Mucosa of rectum (tissue), 2 donors: ENCODE measurements around the gene UBA6.

ENCODE experiments used
- H3K27ac ChIP-seq, 2 donors: one replicate each; pipeline ENCODE4 v1.7.0; 2013; ENCODE audit warnings: inconsistent platforms in 2 of 2, low read depth in 2 of 2, low read length in 2 of 2
- H3K27me3 ChIP-seq, 2 donors: one replicate each; pipeline ENCODE4 v1.7.0; 2013; ENCODE audit warnings: low read length in 2 of 2; ENCODE audit not compliant: control insufficient read depth in 2 of 2, insufficient read depth in 2 of 2
- H3K36me3 ChIP-seq, 2 donors: one replicate each; pipeline ENCODE4 v1.7.0; 2013; ENCODE audit warnings: low read length in 2 of 2; ENCODE audit not compliant: control insufficient read depth in 2 of 2, insufficient read depth in 2 of 2
- H3K4me1 ChIP-seq, 2 donors: one replicate each; pipeline ENCODE4 v1.7.0; 2013; ENCODE audit warnings: low read length in 2 of 2, mild to moderate bottlenecking in 1 of 2; ENCODE audit not compliant: control insufficient read depth in 2 of 2, insufficient read depth in 2 of 2
- H3K4me3 ChIP-seq, 2 donors: one replicate each; pipeline ENCODE4 v1.7.0; 2013; ENCODE audit warnings: low read length in 2 of 2
- H3K9ac ChIP-seq, 2 donors: one replicate each; pipeline ENCODE4 v1.7.0; 2013; ENCODE audit warnings: low read length in 2 of 2, low read depth in 1 of 2, mild to moderate bottlenecking in 1 of 2
- H3K9me3 ChIP-seq, 2 donors: one replicate each; pipeline ENCODE4 v1.7.0; 2013; ENCODE audit warnings: low read length in 2 of 2; ENCODE audit not compliant: control insufficient read depth in 2 of 2
- donor health status: healthy.
- donor health status: Normal muscosa, but diverticular disease.

UBA6 gene

DNA sequence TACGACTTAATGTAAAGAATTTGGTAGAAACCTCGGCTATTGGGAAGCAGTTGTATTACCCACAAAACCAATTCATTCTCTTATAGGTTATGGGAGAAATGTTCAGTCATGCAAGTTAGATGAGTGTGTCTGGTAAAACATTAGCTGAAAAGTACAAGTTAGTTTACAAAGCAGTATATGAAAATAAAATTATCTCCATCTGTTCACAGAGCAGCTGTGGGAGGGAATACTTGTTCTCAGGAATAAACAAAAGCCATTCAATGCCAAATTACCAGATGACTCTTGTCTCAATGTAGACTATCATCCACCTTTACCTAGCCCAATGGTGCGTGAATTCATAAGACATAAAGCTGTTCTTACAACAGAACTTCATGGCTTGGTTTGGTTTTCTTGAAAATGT lies 113.8 kb downstream of the UBA6 start:
- no peak overlapping the region for H3K9ac ChIP-seq
- no peak overlapping the region for H3K27ac ChIP-seq
- H3K27me3 ChIP-seq = no peaks in the 10 kb centered on the region
- no peak overlapping the region for H3K4me3 ChIP-seq
- no peaks in the 10 kb centered on the region for H3K9me3 ChIP-seq
- no peaks in the 10 kb centered on the region for H3K36me3 ChIP-seq
- no peaks in the 10 kb centered on the region for H3K4me1 ChIP-seq

GRCh38 chr4:67584496-67584895 lies 116.5 kb downstream of the UBA6 start:
- no peaks in the 10 kb centered on the region for H3K4me1 ChIP-seq
- H3K4me3 ChIP-seq = no peak overlapping the region
- no peaks in the 10 kb centered on the region for H3K36me3 ChIP-seq
- H3K9me3 ChIP-seq = no peaks in the 10 kb centered on the region
- no peak overlapping the region for H3K9ac ChIP-seq
- no peak overlapping the region for H3K27ac ChIP-seq
- no peaks in the 10 kb centered on the region for H3K27me3 ChIP-seq

GRCh38 chr4:67581913-67582312 lies 119.0 kb downstream of the UBA6 start:
- H3K27ac ChIP-seq = no peak overlapping the region
- no peaks in the 10 kb centered on the region for H3K36me3 ChIP-seq
- H3K9me3 ChIP-seq = no peaks in the 10 kb centered on the region
- no peak overlapping the region for H3K9ac ChIP-seq
- H3K27me3 ChIP-seq = no peaks in the 10 kb centered on the region
- no peaks in the 10 kb centered on the region for H3K4me1 ChIP-seq
- no peak overlapping the region for H3K4me3 ChIP-seq

DNA sequence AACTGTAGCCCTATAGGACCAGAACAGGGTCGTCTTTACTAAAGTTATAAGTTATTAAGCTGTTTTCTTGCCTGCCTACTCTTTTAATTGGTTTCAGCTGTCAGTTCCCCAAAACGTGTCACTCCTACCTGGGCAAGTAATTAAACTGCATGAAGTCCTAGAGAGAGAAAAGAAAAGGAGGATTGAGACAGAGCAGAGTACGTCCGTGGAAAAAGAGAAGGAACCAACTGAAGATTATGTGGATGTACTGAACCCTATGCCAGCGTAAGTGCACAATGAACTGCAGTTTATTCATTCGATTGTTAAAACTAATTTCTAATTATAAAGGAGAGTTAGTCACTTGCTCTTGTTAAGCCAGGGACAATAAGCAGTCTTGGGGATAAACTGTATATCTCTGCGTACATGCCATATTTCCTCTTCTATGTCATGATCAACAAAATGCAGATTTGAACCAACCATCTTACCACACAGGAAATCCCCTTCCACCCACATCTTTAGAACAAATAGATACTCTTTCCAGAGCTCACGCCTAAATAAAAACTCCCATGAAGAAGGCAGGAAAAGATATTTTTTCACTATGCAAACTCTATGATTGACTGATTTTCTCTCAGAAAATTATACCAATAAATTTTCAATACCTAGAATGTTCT lies 119.6 kb downstream of the UBA6 start:
- Histone ChIP-seq H3K27me3 (no peaks in the 10 kb centered on the region), H3K9ac (no peak overlapping the region), H3K27ac (no peak overlapping the region), H3K9me3 (no peaks in the 10 kb centered on the region), H3K4me3 (no peak overlapping the region), H3K36me3 (no peaks in the 10 kb centered on the region), H3K4me1 (no peaks in the 10 kb centered on the region)

DNA sequence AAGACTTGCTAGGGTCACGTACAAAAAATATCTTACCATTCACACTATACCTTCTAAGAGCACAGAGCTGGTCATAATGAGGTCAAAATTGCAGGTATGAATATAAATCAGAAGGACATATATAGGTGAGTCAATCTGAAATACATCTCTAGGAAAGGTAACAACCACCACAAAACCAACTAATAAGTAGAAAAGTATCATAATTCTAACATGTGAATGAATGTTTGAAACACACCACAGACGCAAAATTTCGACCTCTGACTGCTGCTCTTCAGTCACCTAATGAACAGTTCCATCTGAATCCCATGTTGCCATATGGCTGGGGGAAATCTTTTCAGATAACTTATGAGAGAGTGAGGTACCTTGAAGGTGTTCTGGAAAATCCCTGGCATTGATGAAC lies 120.4 kb downstream of the UBA6 start:
- Histone ChIP-seq H3K27me3 (no peaks in the 10 kb centered on the region), H3K36me3 (no peaks in the 10 kb centered on the region), H3K4me3 (no peak overlapping the region), H3K4me1 (no peaks in the 10 kb centered on the region), H3K9me3 (no peaks in the 10 kb centered on the region), H3K9ac (no peak overlapping the region), H3K27ac (no peak overlapping the region)

GRCh38 chr4:67576538-67576937 lies 124.4 kb downstream of the UBA6 start:
- no peaks in the 10 kb centered on the region for H3K9me3 ChIP-seq
- H3K9ac ChIP-seq = no peak overlapping the region
- no peaks in the 10 kb centered on the region for H3K27me3 ChIP-seq
- no peak overlapping the region for H3K27ac ChIP-seq
- H3K36me3 ChIP-seq = no peaks in the 10 kb centered on the region
- no peaks in the 10 kb centered on the region for H3K4me1 ChIP-seq
- H3K4me3 ChIP-seq = no peak overlapping the region

DNA sequence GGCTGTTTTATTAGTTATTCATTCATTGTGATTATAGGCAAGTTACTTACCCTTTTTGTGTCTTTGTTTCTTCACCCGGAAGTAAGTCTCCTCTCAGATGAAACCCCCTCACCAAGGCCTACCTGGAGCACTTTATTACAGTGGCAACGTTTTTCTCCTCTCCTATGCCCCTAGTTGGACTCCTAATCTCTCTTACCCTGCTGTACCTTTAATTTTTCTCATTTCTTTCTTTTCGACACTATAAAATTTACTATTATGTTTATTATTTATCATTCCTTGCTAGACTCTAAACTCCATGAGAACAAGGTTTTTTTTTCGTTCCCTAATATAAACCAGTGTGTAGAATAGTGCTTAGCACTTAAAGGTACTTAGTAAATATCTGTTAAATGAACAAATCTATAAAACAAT lies 124.9 kb downstream of the UBA6 start:
- Histone ChIP-seq H3K9ac (no peak overlapping the region), H3K27ac (peak overlapping the region; percentile 27 to 39), H3K36me3 (no peaks in the 10 kb centered on the region), H3K4me3 (no peak overlapping the region), H3K9me3 (no peaks in the 10 kb centered on the region), H3K27me3 (no peaks in the 10 kb centered on the region), H3K4me1 (no peaks in the 10 kb centered on the region)

DNA sequence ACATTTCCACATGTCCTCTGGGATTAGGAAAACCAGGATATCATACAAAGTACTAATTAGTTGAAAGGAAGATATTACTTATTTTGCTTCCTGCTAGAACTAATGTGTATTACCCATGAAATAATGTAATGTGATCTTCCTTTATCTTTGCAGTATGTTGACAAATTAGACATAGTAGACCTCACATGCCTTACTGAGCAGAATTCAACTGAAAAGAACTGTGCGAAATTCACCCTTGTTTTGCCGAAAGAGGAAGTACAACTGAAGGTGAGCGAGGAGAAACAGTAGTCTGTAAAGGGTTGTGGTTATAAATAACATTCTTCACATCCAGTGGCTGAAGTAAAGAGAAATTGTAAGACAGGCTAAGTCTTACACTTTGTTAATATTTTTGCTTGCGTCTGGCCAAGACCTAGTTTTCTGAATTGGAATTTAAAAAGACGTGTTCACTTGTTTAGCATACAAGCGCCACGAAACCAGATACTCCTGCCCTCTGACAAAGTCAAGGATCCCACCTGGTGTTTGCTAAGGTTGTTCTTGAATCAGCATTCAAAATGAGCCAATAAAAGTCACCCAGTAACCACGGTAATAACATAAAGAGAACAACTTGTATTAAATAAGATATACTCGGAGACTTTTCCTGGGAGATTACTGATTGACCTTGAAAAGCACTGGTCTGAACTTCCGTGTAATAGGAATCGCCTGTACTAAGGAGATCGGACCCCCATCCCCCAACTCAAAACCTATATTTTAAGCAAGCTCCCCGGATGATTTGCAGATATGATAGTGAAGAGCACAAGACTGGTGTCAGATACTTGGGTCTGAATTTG lies 125.5 kb downstream of the UBA6 start:
- Histone ChIP-seq H3K27ac (peak overlapping the region; percentile 27 to 39), H3K36me3 (no peaks in the 10 kb centered on the region), H3K9ac (no peak overlapping the region), H3K4me3 (no peak overlapping the region), H3K9me3 (no peaks in the 10 kb centered on the region), H3K27me3 (no peaks in the 10 kb centered on the region), H3K4me1 (no peaks in the 10 kb centered on the region)

DNA sequence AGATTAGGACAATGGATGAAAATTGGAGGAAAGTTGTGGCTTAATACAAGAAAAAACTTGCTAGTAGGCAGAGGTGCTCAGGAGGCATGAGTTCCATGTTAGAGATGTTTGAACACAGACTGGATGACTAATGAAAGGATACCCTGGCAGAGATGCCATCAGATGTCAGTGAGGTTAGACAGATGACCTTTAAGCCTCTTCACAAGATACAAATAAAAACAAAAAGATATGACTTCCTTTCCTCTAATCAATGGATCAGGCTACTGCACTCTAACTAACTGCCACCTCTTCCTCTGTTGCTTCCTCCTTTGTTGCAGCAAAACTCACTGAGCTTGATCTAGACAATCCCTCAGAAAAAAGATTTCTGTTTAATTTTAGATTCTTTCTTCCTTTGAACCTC lies 127.8 kb downstream of the UBA6 start:
- Histone ChIP-seq H3K4me1 (no peaks in the 10 kb centered on the region), H3K36me3 (no peaks in the 10 kb centered on the region), H3K27me3 (no peaks in the 10 kb centered on the region), H3K9me3 (no peaks in the 10 kb centered on the region), H3K4me3 (no peak overlapping the region), H3K9ac (no peak overlapping the region), H3K27ac (no peak overlapping the region)

GRCh38 chr4:67571975-67572374 lies 129.0 kb downstream of the UBA6 start:
- no peaks in the 10 kb centered on the region for H3K27me3 ChIP-seq
- H3K4me3 ChIP-seq = no peak overlapping the region
- H3K9me3 ChIP-seq = no peaks in the 10 kb centered on the region

More at GRCh38 chr4:67571975-67572374, 129.0 kb downstream of the UBA6 start:
- H3K9ac ChIP-seq = no peak overlapping the region
- no peak overlapping the region for H3K27ac ChIP-seq
- no peaks in the 10 kb centered on the region for H3K36me3 ChIP-seq
- H3K4me1 ChIP-seq = no peaks in the 10 kb centered on the region
